OCI-LY1 (cell line): ENCODE results near the gene ABCD3.
A peak's percentile ranks its signal among the peaks of the same experiment; 100 is the strongest.

ENCODE experiments used
- H2AFZ ChIP-seq: fragments of 200-600 bp; sonication (generic), shearing (Covaris generic); 2 replicates; pipeline ENCODE4 v1.6.0; 2014; ENCODE audit warnings: antibody characterized with exemption, mild to moderate bottlenecking, low read length
- H3F3A ChIP-seq: fragments of 200-600 bp; sonication (generic), shearing (Covaris generic); 2 replicates; pipeline ENCODE4 v1.6.0; 2014; ENCODE audit warnings: mild to moderate bottlenecking, antibody characterized with exemption, low read length, moderate library complexity; ENCODE audit not compliant: insufficient read depth
- H3K27ac ChIP-seq: fragments of 200-600 bp; sonication (generic); 2 replicates; pipeline ENCODE4 v1.5.1; 2014; ENCODE audit warnings: low read length, mixed run types, mild to moderate bottlenecking, low read depth; ENCODE audit not compliant: poor library complexity, severe bottlenecking
- H3K27me3 ChIP-seq: fragments of 200-600 bp; sonication (generic); 2 replicates; pipeline ENCODE4 v1.6.0; 2014; ENCODE audit warnings: antibody characterized with exemption, mild to moderate bottlenecking, low read length, moderate library complexity; ENCODE audit not compliant: insufficient read depth
- H3K36me3 ChIP-seq: fragments of 200-600 bp; sonication (generic); 2 replicates; pipeline ENCODE4 v1.6.1; 2014; ENCODE audit warnings: mild to moderate bottlenecking, antibody characterized with exemption, low read length, moderate library complexity, mixed read lengths; ENCODE audit not compliant: insufficient read depth
- H3K4me1 ChIP-seq: fragments of 200-600 bp; sonication (generic); 2 replicates; pipeline ENCODE4 v1.5.1; 2014; ENCODE audit warnings: mild to moderate bottlenecking, low read length, moderate library complexity; ENCODE audit not compliant: insufficient read depth, severe bottlenecking
- H3K4me2 ChIP-seq: fragments of 200-600 bp; sonication (generic), shearing (Covaris generic); 2 replicates; pipeline ENCODE4 v1.6.1; 2014; ENCODE audit warnings: low read length
- H3K4me3 ChIP-seq: fragments of 200-600 bp; sonication (generic); 2 replicates; pipeline ENCODE4 v1.5.1; 2014; ENCODE audit warnings: low read length, low read depth, mild to moderate bottlenecking, mixed read lengths; ENCODE audit not compliant: poor library complexity, severe bottlenecking
- H3K79me2 ChIP-seq: fragments of 200-600 bp; shearing (Covaris generic); 2 replicates; pipeline ENCODE4 v1.6.1; 2016; ENCODE audit warnings: mixed run types, low read length, mixed read lengths; ENCODE audit not compliant: insufficient read depth
- H3K9ac ChIP-seq: fragments of 200-600 bp; sonication (generic), shearing (Covaris generic); 2 replicates; pipeline ENCODE4 v1.6.1; 2014; ENCODE audit warnings: mild to moderate bottlenecking, low read length, mixed read lengths
- H3K9me2 ChIP-seq: fragments of 200-600 bp; sonication (generic), shearing (Covaris generic); 2 replicates; pipeline ENCODE4 v1.6.1; 2014; ENCODE audit warnings: low read depth, mild to moderate bottlenecking, low read length, mixed read lengths
- H3K9me3 ChIP-seq: fragments of 200-600 bp; shearing (Covaris generic); 2 replicates; pipeline ENCODE4 v1.6.1; 2014; ENCODE audit warnings: low read length, mixed read lengths
- H4K20me1 ChIP-seq: fragments of 200-600 bp; sonication (generic), shearing (Covaris generic); 2 replicates; pipeline ENCODE4 v1.6.0; 2016; ENCODE audit warnings: mild to moderate bottlenecking, low read length; ENCODE audit not compliant: insufficient read depth
- CTCF ChIP-seq: fragments of 200-600 bp; sonication (generic), shearing (Covaris generic); IDR thresholded peaks from 2 replicates; pipeline ENCODE4 v1.5.1; 2017; ENCODE audit warnings: mild to moderate bottlenecking, antibody characterized with exemption, low read length, moderate library complexity, mixed read lengths
- EZH2 ChIP-seq: fragments of 200-600 bp; sonication (generic), shearing (Covaris generic); IDR thresholded peaks from 2 replicates; pipeline ENCODE4 v1.8.0; 2017; ENCODE audit warnings: borderline replicate concordance, mixed run types, mild to moderate bottlenecking, antibody characterized with exemption, low read length, moderate library complexity, mixed read lengths

ABCD3 gene

GRCh38 chr1:94479682-94480081, 61.5 kb downstream of the ABCD3 start:
- no peaks in the 10 kb centered on the region for H4K20me1 ChIP-seq
- H3K36me3 ChIP-seq = peaks cover 23% of the 10 kb centered on the region
- no peak overlapping the region for H3K4me3 ChIP-seq
- no peaks in the 10 kb centered on the region for H3F3A ChIP-seq
- no peak overlapping the region for H3K27ac ChIP-seq
- no peak overlapping the region for H2AFZ ChIP-seq
- H3K9me3 ChIP-seq = no peaks in the 10 kb centered on the region
- no peaks in the 10 kb centered on the region for H3K27me3 ChIP-seq
- H3K4me2 ChIP-seq = no peak overlapping the region
- no peaks in the 10 kb centered on the region for H3K4me1 ChIP-seq
- H3K79me2 ChIP-seq = no peaks in the 10 kb centered on the region
- H3K9ac ChIP-seq = no peak overlapping the region
- H3K9me2 ChIP-seq = no peaks in the 10 kb centered on the region
- TF ChIP-seq EZH2 = no peak
- no peak for TF ChIP-seq CTCF

DNA sequence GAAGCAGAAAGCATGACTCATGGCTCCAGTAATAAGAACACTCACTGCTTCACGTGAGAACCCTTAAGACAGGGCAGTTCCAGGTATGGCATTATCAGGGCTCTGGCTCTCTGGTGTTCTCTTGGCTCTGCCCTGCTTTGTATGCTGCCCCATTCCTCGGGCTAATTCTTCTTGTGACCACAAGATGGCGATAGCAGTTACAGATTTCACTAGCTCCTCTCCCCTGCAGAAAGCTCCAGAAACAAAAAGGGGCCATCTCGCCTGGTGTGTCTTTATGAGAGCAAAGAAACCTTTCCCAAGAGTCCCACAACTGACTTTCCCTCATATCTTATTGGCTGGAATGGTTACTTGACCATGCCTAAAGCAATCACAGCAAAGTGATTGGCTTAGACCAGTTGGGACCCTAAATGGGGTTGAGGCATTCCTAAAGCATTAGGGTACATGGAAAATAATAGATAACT, 63.3 kb downstream of the ABCD3 start:
- Histone ChIP-seq H3K27ac (no peak overlapping the region), H3K4me2 (no peak overlapping the region), H2AFZ (no peak overlapping the region), H3F3A (no peaks in the 10 kb centered on the region), H3K4me1 (no peaks in the 10 kb centered on the region), H3K36me3 (peaks cover 23% of the 10 kb centered on the region), H3K9me3 (no peaks in the 10 kb centered on the region), H3K9me2 (no peaks in the 10 kb centered on the region), H3K27me3 (no peaks in the 10 kb centered on the region), H4K20me1 (no peaks in the 10 kb centered on the region), H3K79me2 (no peaks in the 10 kb centered on the region), H3K9ac (no peak overlapping the region), H3K4me3 (no peak overlapping the region)
- TF ChIP-seq EZH2 (no peak), CTCF (peak; percentile 79)

DNA sequence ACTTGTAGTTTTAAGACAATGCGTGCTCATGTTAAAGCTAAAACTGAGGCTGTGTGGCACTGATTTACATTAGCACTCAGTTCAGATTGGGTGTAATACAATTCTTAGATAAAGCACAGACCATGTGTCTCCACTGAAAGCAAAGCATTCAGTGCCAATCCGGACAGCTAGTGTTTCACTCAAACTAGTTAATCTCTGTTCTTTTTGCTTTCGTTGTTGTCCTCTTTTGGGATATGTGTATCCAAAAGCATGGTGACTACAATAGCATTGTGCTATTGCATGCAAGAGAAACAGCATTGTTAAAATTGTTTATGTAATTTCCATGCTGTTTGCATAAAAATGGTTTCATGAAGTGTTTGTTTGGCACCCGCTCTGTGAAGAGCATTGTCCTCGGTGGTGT, 68.8 kb downstream of the ABCD3 start:
- Histone ChIP-seq H3K4me2 (no peak overlapping the region), H2AFZ (no peak overlapping the region), H3K36me3 (peaks cover 30% of the 10 kb centered on the region), H3K79me2 (no peaks in the 10 kb centered on the region), H3F3A (no peaks in the 10 kb centered on the region), H3K9me3 (no peaks in the 10 kb centered on the region), H3K27ac (no peak overlapping the region), H3K4me1 (no peaks in the 10 kb centered on the region), H3K4me3 (no peak overlapping the region), H3K9ac (no peak overlapping the region), H4K20me1 (no peaks in the 10 kb centered on the region), H3K27me3 (no peaks in the 10 kb centered on the region), H3K9me2 (no peaks in the 10 kb centered on the region)
- TF ChIP-seq EZH2 (no peak), CTCF (no peak)
